ENCODE data around the gene OXCT1. TPM values are rescaled to one million over a fixed set of nuclear protein-coding genes. Genes with fewer than 3 reads are reported as not detected.
"Not testable (repeated sequence)": the region's sequence is repeated elsewhere in the genome, so short reads cannot be mapped to it uniquely, and the experiment has no call there.

The OXCT1 gene
- total and polyA plus RNA-seq, 2 of the 4 experiments (the other 2 are of a cell fraction): 14.2 to 16.3 TPM

DNA sequence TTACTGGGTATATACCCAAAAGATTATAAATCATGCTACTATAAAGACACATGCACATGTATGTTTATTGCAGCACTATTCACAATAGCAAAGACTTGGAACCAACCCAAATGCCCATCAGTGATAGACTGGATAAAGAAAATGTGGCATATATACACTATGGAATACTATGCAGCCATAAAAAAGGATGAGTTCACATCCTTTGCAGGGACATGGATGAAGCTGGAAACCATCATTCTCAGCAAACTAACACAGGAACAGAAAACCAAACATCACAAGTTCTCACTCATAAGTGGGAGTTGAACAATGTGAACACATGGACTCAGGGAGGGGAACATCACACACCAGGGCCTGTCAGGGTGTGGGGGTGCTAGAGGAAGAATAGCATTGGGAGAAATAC, 155.8 kb downstream of the OXCT1 start:
- H4K5ac ChIP-seq (ENCODE audit: low read depth, low read length); H3K9me3 ChIP-seq (ENCODE audit: control insufficient read depth, insufficient read depth, low read length); H3K4ac ChIP-seq (ENCODE audit: low read depth, low read length); H3K36me3 ChIP-seq (ENCODE audit: control insufficient read depth, insufficient read depth, low read length); H3K79me1 ChIP-seq (ENCODE audit: low read depth in 1 of 2, low read length in 2 of 2); H2BK15ac ChIP-seq (ENCODE audit: low read depth, low read length); BruUV-seq (replicated peaks); H3K18ac ChIP-seq (ENCODE audit: low read depth, low read length); H3K14ac ChIP-seq (replicated peaks; ENCODE audit: low read depth, low read length); H3K4me1 ChIP-seq (ENCODE audit: control insufficient read depth, insufficient read depth, low read length); H3K4me3 ChIP-seq (ENCODE audit: insufficient read depth, low read depth, low read length); H3K4me2 ChIP-seq (ENCODE audit: low read depth, low read length); H3K9me1 ChIP-seq (ENCODE audit: insufficient read depth, low read length); dilution Hi-C loops (cut with HindIII; ENCODE audit: low sequenced_read_pairs, unreplicated experiment); H2AK5ac ChIP-seq (ENCODE audit: low read depth, low read length); H3K23ac ChIP-seq (ENCODE audit: low read depth, low read length); POLR2A ChIA-PET (ENCODE audit: unreplicated experiment); H2BK5ac ChIP-seq (ENCODE audit: low read depth, low read length, poor library complexity, severe bottlenecking); H4K20me1 ChIP-seq (ENCODE audit: insufficient read depth, low read length); H2AFZ ChIP-seq (replicated peaks; ENCODE audit: low read length, poor library complexity); H2BK20ac ChIP-seq (ENCODE audit: low read depth, low read length); H4K91ac ChIP-seq (ENCODE audit: insufficient read depth, low read depth, low read length); H3K27me3 ChIP-seq (ENCODE audit: control insufficient read depth, insufficient read depth, low read length); H3K9ac ChIP-seq (ENCODE audit: low read depth, low read length); intact Hi-C loops (cut with micrococcal nuclease); H2BK120ac ChIP-seq (ENCODE audit: low read depth, low read length); H2AK9ac ChIP-seq (replicated peaks; ENCODE audit: low read depth, low read length, poor library complexity); CTCF ChIA-PET; H3K56ac ChIP-seq (ENCODE audit: extremely low read depth, insufficient read depth, low read length); ATAC-seq (ENCODE audit: low read depth); in situ Hi-C loops (cut with MboI; ENCODE audit: low sequenced_read_pairs); H4K8ac ChIP-seq (ENCODE audit: low read depth in 2 of 2, low read length in 2 of 2); DNase-seq; H3K27ac ChIP-seq (ENCODE audit: insufficient read depth, low read length): not testable (repeated sequence)
